Measurements from ENCODE around the gene FDXR.
"Not testable (repeated sequence)": the region's sequence is repeated elsewhere in the genome, so short reads cannot be mapped to it uniquely, and the experiment has no call there.

The FDXR gene

GRCh38 chr17:74870512-74870911, 2.3 kb downstream of the FDXR start:
- no peaks in the 10 kb centered on the region for H4K20me1 ChIP-seq (ENCODE audit: insufficient read depth, low read length)
- peaks cover 23% of the 10 kb centered on the region; the same call in 1 of the 2 replicates for H3K4me1 ChIP-seq (ENCODE audit: low read length)
- H3K4me3 ChIP-seq (ENCODE audit: low read length): no peak overlapping the region
- H3K9ac ChIP-seq (ENCODE audit: low read length): no peak overlapping the region
- no peak overlapping the region for H2AFZ ChIP-seq (ENCODE audit: low read length)
- no peaks in the 10 kb centered on the region for H3K36me3 ChIP-seq (replicated peaks; ENCODE audit: insufficient read depth, low read length)
- no peaks in the 10 kb centered on the region for H3K9me3 ChIP-seq (replicated peaks; ENCODE audit: insufficient read depth, low read length)
- H3K9me2 ChIP-seq (replicated peaks; ENCODE audit: insufficient read depth, low read length): no peaks in the 10 kb centered on the region
- no peaks in the 10 kb centered on the region for H3K79me2 ChIP-seq (ENCODE audit: low read length)
- H3F3A ChIP-seq (ENCODE audit: insufficient read depth, low read length): 0 out of 2 replicates have a peak, but pooled peaks cover 4% of the 10 kb centered on the region
- H3K27me3 ChIP-seq (replicated peaks; ENCODE audit: insufficient read depth, low read length): no peaks in the 10 kb centered on the region
- TF ChIP-seq EZH2 (optimal IDR thresholded peaks at IDR 0.05; ENCODE audit: low read depth, low read length) (no peak), CTCF (IDR thresholded peaks at IDR 0.05; ENCODE audit: low read length) (no peak), EZH2phosphoT487 (IDR thresholded peaks at IDR 0.05; ENCODE audit: low read length) (no peak)
- no peak overlapping the region for H3K4me2 ChIP-seq (ENCODE audit: low read depth, low read length)
- H3K27ac ChIP-seq (ENCODE audit: low read length): no peak overlapping the region
- no peak for DNase-seq

DNA sequence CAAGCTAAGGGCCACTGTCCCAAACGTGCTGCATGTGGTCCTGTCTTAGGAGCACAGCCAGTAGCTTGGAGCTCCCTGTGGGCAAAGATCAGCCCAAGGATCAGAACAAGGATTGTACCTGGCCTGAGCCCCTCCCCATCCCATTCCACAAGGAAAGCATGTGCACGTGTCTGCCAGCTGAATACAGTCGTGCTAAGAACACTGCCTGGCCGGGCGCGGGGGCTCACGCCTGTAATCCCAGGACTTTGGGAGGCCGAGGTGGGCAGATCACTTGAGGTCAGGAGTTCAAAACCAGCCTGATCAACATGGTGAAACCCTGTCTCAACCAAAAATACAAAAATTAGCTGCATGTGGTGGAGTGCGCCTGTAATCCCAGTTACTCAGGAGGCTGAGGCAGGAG, 2.8 kb downstream of the FDXR start:
- H3K4me2 ChIP-seq (ENCODE audit: low read depth, low read length); H2AFZ ChIP-seq (ENCODE audit: low read length); H3K4me3 ChIP-seq (ENCODE audit: low read length); DNase-seq; H4K20me1 ChIP-seq (ENCODE audit: insufficient read depth, low read length); H3K27me3 ChIP-seq (replicated peaks; ENCODE audit: insufficient read depth, low read length); H3K36me3 ChIP-seq (replicated peaks; ENCODE audit: insufficient read depth, low read length); H3K27ac ChIP-seq (ENCODE audit: low read length); H3K9ac ChIP-seq (ENCODE audit: low read length); H3K9me3 ChIP-seq (replicated peaks; ENCODE audit: insufficient read depth, low read length); H3K9me2 ChIP-seq (replicated peaks; ENCODE audit: insufficient read depth, low read length); H3K79me2 ChIP-seq (ENCODE audit: low read length); H3F3A ChIP-seq (ENCODE audit: insufficient read depth, low read length): not testable (repeated sequence)
- H3K4me1 ChIP-seq (ENCODE audit: low read length): peaks cover 18% of the 10 kb centered on the region; the same call in 1 of the 2 replicates

DNA sequence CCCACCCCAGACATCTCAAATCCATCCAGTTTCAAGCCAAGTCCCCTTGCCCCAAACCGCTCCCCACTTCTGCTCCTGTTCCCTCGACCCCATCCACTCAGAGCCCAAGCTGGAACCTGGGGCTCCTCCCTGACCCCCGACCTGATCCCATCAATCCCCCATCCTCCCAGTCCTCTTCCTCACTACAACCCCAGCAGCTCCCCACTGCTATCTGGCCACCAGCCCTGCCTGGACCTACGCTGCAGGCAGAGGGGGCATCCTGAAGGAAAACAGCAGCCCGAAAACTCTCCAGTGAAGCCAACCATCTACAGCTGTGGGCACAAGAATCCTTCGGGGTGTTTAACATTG, 3.9 kb downstream of the FDXR start:
- no peak overlapping the region for H3K27ac ChIP-seq (ENCODE audit: low read length)
- TF ChIP-seq CTCF (IDR thresholded peaks at IDR 0.05; ENCODE audit: low read length) (no peak), EZH2phosphoT487 (IDR thresholded peaks at IDR 0.05; ENCODE audit: low read length) (no peak), EZH2 (optimal IDR thresholded peaks at IDR 0.05; ENCODE audit: low read depth, low read length) (no peak)
- no peak overlapping the region for H2AFZ ChIP-seq (ENCODE audit: low read length)
- H3K9me2 ChIP-seq (replicated peaks; ENCODE audit: insufficient read depth, low read length): no peaks in the 10 kb centered on the region
- H3K27me3 ChIP-seq (replicated peaks; ENCODE audit: insufficient read depth, low read length): no peaks in the 10 kb centered on the region
- no peaks in the 10 kb centered on the region for H3K79me2 ChIP-seq (ENCODE audit: low read length)
- no peak overlapping the region for H3K4me2 ChIP-seq (ENCODE audit: low read depth, low read length)
- H3K9me3 ChIP-seq (replicated peaks; ENCODE audit: insufficient read depth, low read length): no peaks in the 10 kb centered on the region
- H3F3A ChIP-seq (ENCODE audit: insufficient read depth, low read length): no peaks in the 10 kb centered on the region
- H3K4me3 ChIP-seq (ENCODE audit: low read length): no peak overlapping the region
- H3K36me3 ChIP-seq (replicated peaks; ENCODE audit: insufficient read depth, low read length): no peaks in the 10 kb centered on the region
- H4K20me1 ChIP-seq (ENCODE audit: insufficient read depth, low read length): no peaks in the 10 kb centered on the region
- peaks cover 6% of the 10 kb centered on the region; the same call in 1 of the 2 replicates for H3K4me1 ChIP-seq (ENCODE audit: low read length)
- no peak overlapping the region for H3K9ac ChIP-seq (ENCODE audit: low read length)
- DNase-seq: no peak

DNA sequence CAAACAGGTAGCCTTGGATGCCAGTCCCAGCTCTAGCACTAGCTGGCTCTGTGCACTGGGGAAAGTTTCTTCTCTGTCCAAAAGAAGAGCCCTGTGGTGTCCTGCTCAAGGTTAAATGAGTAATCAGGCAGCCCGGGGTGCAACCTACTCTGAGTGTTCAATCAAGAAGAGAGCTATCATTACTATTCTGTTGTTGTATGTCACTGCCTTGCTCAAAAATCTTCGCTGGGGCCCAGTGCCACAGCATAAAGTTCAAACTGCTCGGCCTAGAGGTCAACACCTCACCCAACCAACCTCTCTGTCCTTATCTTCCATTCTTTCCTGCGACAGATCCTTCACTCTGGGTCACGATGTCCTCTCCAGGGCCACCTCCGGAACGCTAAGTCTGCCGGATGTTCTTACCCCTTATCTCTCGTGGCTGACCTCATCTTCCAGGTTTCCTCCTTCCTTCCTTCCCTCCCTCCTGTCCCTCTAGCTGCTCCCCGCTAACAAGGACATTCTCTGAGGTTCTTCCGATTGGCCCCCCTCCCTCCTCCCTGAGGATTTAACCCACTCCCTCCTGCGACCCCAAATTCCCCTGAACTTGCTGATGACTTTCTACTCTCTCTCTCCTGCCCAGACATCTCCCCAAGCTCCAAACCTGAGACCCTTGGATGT, 4.4 kb downstream of the FDXR start:
- Histone ChIP-seq H3K9me2 (replicated peaks; ENCODE audit: insufficient read depth, low read length) (no peaks in the 10 kb centered on the region), H3K4me3 (ENCODE audit: low read length) (no peak overlapping the region), H3K4me2 (ENCODE audit: low read depth, low read length) (no peak overlapping the region), H2AFZ (ENCODE audit: low read length) (no peak overlapping the region), H3K4me1 (ENCODE audit: low read length) (0 out of 2 replicates have a peak, but pooled peaks cover 6% of the 10 kb centered on the region), H4K20me1 (ENCODE audit: insufficient read depth, low read length) (no peaks in the 10 kb centered on the region), H3K79me2 (ENCODE audit: low read length) (no peaks in the 10 kb centered on the region), H3K9me3 (replicated peaks; ENCODE audit: insufficient read depth, low read length) (no peaks in the 10 kb centered on the region), H3F3A (ENCODE audit: insufficient read depth, low read length) (no peaks in the 10 kb centered on the region), H3K9ac (ENCODE audit: low read length) (no peak overlapping the region), H3K27ac (ENCODE audit: low read length) (no peak overlapping the region), H3K27me3 (replicated peaks; ENCODE audit: insufficient read depth, low read length) (no peaks in the 10 kb centered on the region), H3K36me3 (replicated peaks; ENCODE audit: insufficient read depth, low read length) (no peaks in the 10 kb centered on the region)
- no peak for DNase-seq
- TF ChIP-seq EZH2phosphoT487 (IDR thresholded peaks at IDR 0.05; ENCODE audit: low read length): no peak
- TF ChIP-seq CTCF (IDR thresholded peaks at IDR 0.05; ENCODE audit: low read length): no peak
- no peak for TF ChIP-seq EZH2 (optimal IDR thresholded peaks at IDR 0.05; ENCODE audit: low read depth, low read length)

All from MM.1S (cell line).